ENCODE results near the gene MAB21L3. TPM values are rescaled to one million over a fixed set of nuclear protein-coding genes. Genes with fewer than 3 reads are reported as not detected.

The MAB21L3 gene
- total RNA-seq, 1 donor from 2014 or later, result 1.2 TPM

- H3K36me3 ChIP-seq, result no peaks in the 10 kb centered on the region
- DNase-seq (no peak), ATAC-seq (no peak)
- TF ChIP-seq CTCF (IDR thresholded peaks at IDR 0.05), result no peak
- no peak overlapping the region for H3K4me3 ChIP-seq
- peaks cover 7% of the 10 kb centered on the region for H3K4me1 ChIP-seq
- H3K9me3 ChIP-seq, result no peaks in the 10 kb centered on the region
- no peak overlapping the region for H3K27ac ChIP-seq
- intact Hi-C loops (cut with DNase I), result no loop called here
- H3K27me3 ChIP-seq (ENCODE audit: low read depth), result no peaks in the 10 kb centered on the region
Observed at GRCh38 chr1:116127123-116127847, 16.1 kb downstream of the MAB21L3 start.

- ATAC-seq, result no peak
- no peak for TF ChIP-seq CTCF (IDR thresholded peaks at IDR 0.05)
- intact Hi-C loops (cut with DNase I), result no loop called here
Observed at GRCh38 chr1:116127848-116128540, 16.8 kb downstream of the MAB21L3 start.

GRCh38 chr1:116128664-116129063 is 17.5 kb downstream of the MAB21L3 start:
- H3K9me3 ChIP-seq, result no peaks in the 10 kb centered on the region
- no peaks in the 10 kb centered on the region for H3K27me3 ChIP-seq (ENCODE audit: low read depth)
- no peaks in the 10 kb centered on the region for H3K4me1 ChIP-seq
- ATAC-seq (no peak), DNase-seq (no peak)
- no peak overlapping the region for H3K4me3 ChIP-seq
- TF ChIP-seq CTCF (IDR thresholded peaks at IDR 0.05), result no peak
- intact Hi-C loops (cut with DNase I), result no loop called here
- no peak overlapping the region for H3K27ac ChIP-seq
- no peaks in the 10 kb centered on the region for H3K36me3 ChIP-seq

More at GRCh38 chr1:116127848-116128540, 16.8 kb downstream of the MAB21L3 start:
- no peaks in the 10 kb centered on the region for H3K27me3 ChIP-seq (ENCODE audit: low read depth)
- H3K4me1 ChIP-seq, result peaks cover 2% of the 10 kb centered on the region
- H3K27ac ChIP-seq, result no peak overlapping the region
- H3K36me3 ChIP-seq, result no peaks in the 10 kb centered on the region
- H3K4me3 ChIP-seq, result no peak overlapping the region
- DNase-seq, result no peak
- H3K9me3 ChIP-seq, result no peaks in the 10 kb centered on the region

GRCh38 chr1:116129537-116129936 is 18.3 kb downstream of the MAB21L3 start:
- ATAC-seq (no peak), DNase-seq (no peak)
- no peaks in the 10 kb centered on the region for H3K4me1 ChIP-seq
- no peaks in the 10 kb centered on the region for H3K27me3 ChIP-seq (ENCODE audit: low read depth)
- intact Hi-C loops (cut with DNase I), result no loop called here
- TF ChIP-seq CTCF (IDR thresholded peaks at IDR 0.05), result no peak
- no peak overlapping the region for H3K27ac ChIP-seq
- H3K36me3 ChIP-seq, result no peaks in the 10 kb centered on the region
- no peaks in the 10 kb centered on the region for H3K9me3 ChIP-seq
- no peak overlapping the region for H3K4me3 ChIP-seq

- ATAC-seq, result no peak
- H3K36me3 ChIP-seq, result no peaks in the 10 kb centered on the region
- TF ChIP-seq CTCF (IDR thresholded peaks at IDR 0.05), result no peak
- H3K4me3 ChIP-seq, result no peak overlapping the region
- no peaks in the 10 kb centered on the region for H3K9me3 ChIP-seq
- H3K27me3 ChIP-seq (ENCODE audit: low read depth), result no peaks in the 10 kb centered on the region
- DNase-seq, result no peak
- intact Hi-C loops (cut with DNase I), result no loop called here
- no peaks in the 10 kb centered on the region for H3K4me1 ChIP-seq
- H3K27ac ChIP-seq, result no peak overlapping the region
Observed at GRCh38 chr1:116130356-116130755, 19.2 kb downstream of the MAB21L3 start.

All from lower lobe of right lung (tissue), 2 donors.